Measurements from ENCODE around the gene AK8. TPM values are rescaled to one million over a fixed set of nuclear protein-coding genes. Genes with fewer than 3 reads are reported as not detected.
A peak's percentile ranks its signal among the peaks of the same experiment; 100 is the strongest.

Gene AK8
- total RNA-seq, 2 experiments from 2014 or later: 0.27 TPM; not detected in 1

- Histone ChIP-seq H3K4me3 (ENCODE audit: low read depth, low read length, poor library complexity, severe bottlenecking) (no peak overlapping the region), H2AFZ (ENCODE audit: low read length) (no peak overlapping the region), H3K9me2 (ENCODE audit: insufficient read depth, low read length) (no peaks in the 10 kb centered on the region), H3K9me3 (ENCODE audit: low read length) (no peaks in the 10 kb centered on the region), H3K27ac (ENCODE audit: low read depth, low read length, poor library complexity, severe bottlenecking) (no peak overlapping the region), H3K36me3 (ENCODE audit: insufficient read depth, low read length) (peaks cover 73% of the 10 kb centered on the region), H3K79me2 (ENCODE audit: insufficient read depth, low read depth, low read length) (no peaks in the 10 kb centered on the region), H4K20me1 (ENCODE audit: insufficient read depth, low read length) (no peaks in the 10 kb centered on the region), H3K4me1 (ENCODE audit: insufficient read depth, low read length, poor library complexity, severe bottlenecking) (no peaks in the 10 kb centered on the region), H3K4me2 (ENCODE audit: low read length) (no peak overlapping the region)
- CTCF ChIA-PET (ENCODE audit: unreplicated experiment): no interaction called here
- no peak for TF ChIP-seq EZH2phosphoT487 (IDR thresholded peaks at IDR 0.05; ENCODE audit: borderline replicate concordance, low read depth, low read length)
- intact Hi-C loops (cut with micrococcal nuclease; ENCODE audit: unreplicated experiment): no loop called here
- POLR2A ChIA-PET: interaction anchor here (0.7 kb wide), 1 partner anchor 47 kb away, joined by 3 read pairs; no protein-coding TSS in a partner anchor
- DNase-seq (ENCODE audit: low spot score): no peak
- no TSS peak for BruUV-seq (replicated peaks)
Measured at GRCh38 chr9:132898051-132898450, 20.0 kb upstream of the AK8 start.

- Histone ChIP-seq H3K79me2 (ENCODE audit: insufficient read depth, low read depth, low read length) (no peaks in the 10 kb centered on the region), H2AFZ (ENCODE audit: low read length) (no peak overlapping the region), H4K20me1 (ENCODE audit: insufficient read depth, low read length) (no peaks in the 10 kb centered on the region), H3K9me2 (ENCODE audit: insufficient read depth, low read length) (no peaks in the 10 kb centered on the region), H3K36me3 (ENCODE audit: insufficient read depth, low read length) (peaks cover 68% of the 10 kb centered on the region), H3K4me2 (ENCODE audit: low read length) (no peak overlapping the region), H3K9me3 (ENCODE audit: low read length) (no peaks in the 10 kb centered on the region), H3K4me1 (ENCODE audit: insufficient read depth, low read length, poor library complexity, severe bottlenecking) (no peaks in the 10 kb centered on the region), H3K27ac (ENCODE audit: low read depth, low read length, poor library complexity, severe bottlenecking) (no peak overlapping the region), H3K4me3 (ENCODE audit: low read depth, low read length, poor library complexity, severe bottlenecking) (no peak overlapping the region)
- DNase-seq (ENCODE audit: low spot score): no peak
- POLR2A ChIA-PET: interaction anchor here (0.6 to 0.7 kb wide), 3 partner anchors 22 to 373 kb away, joined by 3 to 5 read pairs (median 4); no protein-coding TSS in a partner anchor
- CTCF ChIA-PET (ENCODE audit: unreplicated experiment): no interaction called here
- BruUV-seq (replicated peaks): no TSS peak
- intact Hi-C loops (cut with micrococcal nuclease; ENCODE audit: unreplicated experiment): no loop called here
- TF ChIP-seq EZH2phosphoT487 (IDR thresholded peaks at IDR 0.05; ENCODE audit: borderline replicate concordance, low read depth, low read length) (no peak), CTCF (conservative IDR thresholded peaks at IDR 0.05; ENCODE audit: low read length) (no peak)
Measured at GRCh38 chr9:132896906-132897305, 18.8 kb upstream of the AK8 start.

- TSS peak; percentile 17 for BruUV-seq (replicated peaks)
- POLR2A ChIA-PET: interaction anchor here (0.7 kb wide), 1 partner anchor 29 kb away, joined by 3 read pairs; no protein-coding TSS in a partner anchor
Measured at GRCh38 chr9:132896264-132896663, 18.2 kb upstream of the AK8 start.

More at GRCh38 chr9:132896264-132896663, 18.2 kb upstream of the AK8 start:
- H2AFZ ChIP-seq (ENCODE audit: low read length): no peak overlapping the region
- CTCF ChIA-PET (ENCODE audit: unreplicated experiment): no interaction called here
- no peaks in the 10 kb centered on the region for H3K4me1 ChIP-seq (ENCODE audit: insufficient read depth, low read length, poor library complexity, severe bottlenecking)
- H3K27ac ChIP-seq (ENCODE audit: low read depth, low read length, poor library complexity, severe bottlenecking): no peak overlapping the region
- H3K9me3 ChIP-seq (ENCODE audit: low read length): no peaks in the 10 kb centered on the region
- no peaks in the 10 kb centered on the region for H3K9me2 ChIP-seq (ENCODE audit: insufficient read depth, low read length)
- no peak for TF ChIP-seq EZH2phosphoT487 (IDR thresholded peaks at IDR 0.05; ENCODE audit: borderline replicate concordance, low read depth, low read length)
- no peak for TF ChIP-seq CTCF (conservative IDR thresholded peaks at IDR 0.05; ENCODE audit: low read length)
- no peak overlapping the region for H3K4me3 ChIP-seq (ENCODE audit: low read depth, low read length, poor library complexity, severe bottlenecking)
- intact Hi-C loops (cut with micrococcal nuclease; ENCODE audit: unreplicated experiment): no loop called here
- DNase-seq (ENCODE audit: low spot score): no peak
- no peaks in the 10 kb centered on the region for H4K20me1 ChIP-seq (ENCODE audit: insufficient read depth, low read length)
- H3K4me2 ChIP-seq (ENCODE audit: low read length): no peak overlapping the region
- peaks cover 62% of the 10 kb centered on the region for H3K36me3 ChIP-seq (ENCODE audit: insufficient read depth, low read length)
- no peaks in the 10 kb centered on the region for H3K79me2 ChIP-seq (ENCODE audit: insufficient read depth, low read depth, low read length)

Data from OCI-LY7 (cell line).